22Rv1 (cell line): ENCODE data around the gene EIF4E2.

Experiments used
- CTCF ChIP-seq: fragments of 450-650 bp; IDR thresholded peaks from 2 replicates; pipeline ENCODE4 v1.5.1; 2017; ENCODE audit warnings: mild to moderate bottlenecking
- ZFX ChIP-seq: fragments of 450-650 bp; IDR thresholded peaks from 2 replicates; pipeline ENCODE4 v1.6.1; 2017; ENCODE audit warnings: antibody characterized with exemption, borderline replicate concordance

- TF ChIP-seq CTCF (no peak), ZFX (no peak)
Measured at GRCh38 chr2:232527905-232528470, 22.5 kb upstream of the EIF4E2 start.
